HG03457 (cell line): ENCODE results near the gene PREB.

Experiments
- ATAC-seq: cut with Tn5 transposase; IDR thresholded peaks from one replicate; pipeline ENCODE4 v1.9.1; 2021; ENCODE audit warnings: moderate number of reproducible peaks; ENCODE audit not compliant: unreplicated experiment

The PREB gene

DNA sequence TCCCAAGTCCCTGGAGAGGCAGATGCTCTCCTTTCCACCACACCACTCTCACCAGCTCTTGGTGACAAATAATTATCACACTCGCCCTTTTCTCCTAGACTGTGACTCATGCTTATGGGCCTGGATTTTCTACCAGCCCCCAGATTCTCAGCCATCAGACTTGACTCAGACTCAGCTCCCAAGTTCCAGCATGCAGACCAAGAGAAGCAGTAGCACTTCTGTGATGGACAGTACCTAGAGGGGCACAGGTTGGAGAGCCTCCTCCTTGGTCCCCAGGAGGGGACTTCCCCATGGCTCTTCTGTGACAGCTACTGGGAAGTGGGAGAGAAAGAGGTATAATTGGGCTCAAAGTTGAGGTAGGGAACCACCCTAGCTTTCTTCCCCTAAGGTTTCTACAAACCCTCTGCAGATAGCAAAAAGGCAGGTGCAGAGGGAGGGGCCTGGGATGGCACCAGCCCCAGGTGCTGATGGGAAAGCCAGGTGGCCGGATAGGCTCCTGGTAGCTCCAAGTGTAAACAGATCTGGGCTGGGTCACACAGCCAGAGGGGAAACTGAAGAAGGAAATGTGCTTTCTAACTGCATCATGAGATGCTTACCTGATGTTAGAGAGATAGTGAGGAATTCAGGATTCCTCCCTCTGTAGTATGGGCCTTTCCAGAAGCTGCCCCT lies 18.5 kb upstream of the PREB start:
- no peak for ATAC-seq

DNA sequence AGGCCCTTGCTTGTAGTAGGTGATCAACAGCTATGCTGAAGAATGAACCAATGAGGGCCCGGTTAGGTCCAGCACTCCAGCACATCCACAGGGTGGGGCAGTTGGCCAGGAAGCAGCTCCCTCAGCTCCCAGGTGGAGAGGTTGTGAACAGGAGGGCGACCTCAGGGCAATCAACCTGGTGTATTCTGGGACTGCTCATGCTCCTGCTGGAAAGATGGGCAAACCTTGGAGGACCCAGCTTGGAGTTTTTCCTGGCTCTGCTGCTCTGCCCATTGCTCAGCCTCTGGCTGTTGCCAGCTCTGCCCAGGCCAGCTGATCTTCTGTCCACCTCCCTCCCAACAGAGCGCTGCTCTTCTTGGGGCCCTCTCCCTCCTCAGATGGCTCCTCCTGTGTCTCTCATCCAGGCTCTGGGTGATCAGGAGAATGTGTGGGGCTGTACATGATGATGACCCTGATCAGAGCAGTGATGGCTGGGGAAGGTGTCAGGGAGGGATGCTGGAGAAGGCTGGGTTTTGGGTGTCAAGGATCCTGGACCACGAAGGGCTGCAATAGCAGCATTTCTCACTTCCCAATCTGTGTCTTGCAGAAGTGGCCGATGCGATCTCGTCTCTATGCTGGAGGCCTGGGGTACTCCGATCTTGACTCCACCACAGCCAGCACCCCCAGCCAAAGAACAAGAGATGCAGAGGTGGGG lies 17.8 kb upstream of the PREB start:
- ATAC-seq, result no peak

DNA sequence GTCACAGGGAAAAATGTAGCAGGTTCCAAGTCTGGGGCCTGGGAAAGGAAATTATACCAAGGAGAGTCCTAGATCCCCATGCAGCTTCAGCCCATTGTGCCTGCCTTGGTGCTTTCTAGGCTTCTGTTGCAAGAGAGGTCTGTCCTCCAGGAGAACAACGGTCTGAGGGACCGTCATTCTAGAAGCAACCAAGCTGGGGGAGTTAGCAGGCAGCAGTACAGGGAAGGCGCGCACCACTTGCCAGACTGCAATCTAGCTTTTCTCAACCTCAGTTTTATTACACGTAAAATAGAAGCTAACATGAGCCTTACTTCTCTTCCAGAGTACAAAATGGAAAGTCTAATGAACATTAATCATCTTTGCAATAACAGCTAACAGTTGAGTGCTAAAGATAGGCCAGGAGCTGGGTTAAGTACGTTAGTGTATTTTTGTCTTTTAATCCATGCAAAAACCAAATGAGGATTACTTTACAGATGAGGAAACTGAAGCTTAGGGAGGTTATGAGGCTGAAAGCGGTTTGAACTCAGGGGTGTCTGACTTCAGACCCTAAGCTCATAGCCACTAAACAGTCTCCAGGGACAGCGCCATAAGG lies 16.3 kb upstream of the PREB start:
- no peak for ATAC-seq

DNA sequence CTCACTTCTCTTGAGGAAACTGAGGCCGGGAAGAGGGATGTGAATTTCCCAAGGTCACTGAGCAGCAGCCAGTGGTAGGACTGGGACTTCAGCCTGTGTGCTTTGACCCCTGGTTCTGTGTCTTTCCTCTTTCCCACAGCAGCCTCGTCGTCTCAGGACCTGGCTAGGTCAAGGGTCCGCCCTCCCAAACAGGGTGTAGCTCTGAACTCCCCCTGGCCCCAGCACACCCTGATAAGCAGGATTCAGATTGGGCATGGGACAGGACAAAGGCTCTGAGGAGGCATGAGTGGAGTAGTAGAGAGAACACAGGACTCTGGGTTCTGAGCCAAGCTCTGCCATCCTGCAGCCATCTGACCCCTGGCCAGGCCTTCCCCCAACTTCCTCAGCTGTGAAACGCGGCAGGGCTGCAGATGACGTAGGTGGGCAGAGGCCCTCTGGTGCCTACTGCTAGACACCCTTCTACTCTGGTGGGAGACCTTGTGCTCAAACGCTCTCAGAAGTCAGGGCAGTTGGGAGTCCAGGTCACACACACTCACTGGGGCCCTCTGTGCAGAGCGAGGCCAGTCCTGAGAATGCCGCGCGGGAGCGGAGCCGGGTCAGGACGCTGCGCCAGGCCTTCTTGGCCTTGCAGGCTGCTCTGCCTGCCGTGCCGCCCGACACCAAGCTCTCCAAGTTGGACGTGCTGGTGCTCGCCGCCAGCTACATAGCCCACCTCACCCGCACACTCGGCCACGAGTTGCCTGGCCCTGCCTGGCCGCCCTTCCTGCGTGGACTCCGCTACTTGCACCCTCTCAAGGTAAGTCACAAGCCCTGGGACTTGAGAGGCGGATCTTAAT lies 15.4 kb upstream of the PREB start:
- no peak for ATAC-seq

DNA sequence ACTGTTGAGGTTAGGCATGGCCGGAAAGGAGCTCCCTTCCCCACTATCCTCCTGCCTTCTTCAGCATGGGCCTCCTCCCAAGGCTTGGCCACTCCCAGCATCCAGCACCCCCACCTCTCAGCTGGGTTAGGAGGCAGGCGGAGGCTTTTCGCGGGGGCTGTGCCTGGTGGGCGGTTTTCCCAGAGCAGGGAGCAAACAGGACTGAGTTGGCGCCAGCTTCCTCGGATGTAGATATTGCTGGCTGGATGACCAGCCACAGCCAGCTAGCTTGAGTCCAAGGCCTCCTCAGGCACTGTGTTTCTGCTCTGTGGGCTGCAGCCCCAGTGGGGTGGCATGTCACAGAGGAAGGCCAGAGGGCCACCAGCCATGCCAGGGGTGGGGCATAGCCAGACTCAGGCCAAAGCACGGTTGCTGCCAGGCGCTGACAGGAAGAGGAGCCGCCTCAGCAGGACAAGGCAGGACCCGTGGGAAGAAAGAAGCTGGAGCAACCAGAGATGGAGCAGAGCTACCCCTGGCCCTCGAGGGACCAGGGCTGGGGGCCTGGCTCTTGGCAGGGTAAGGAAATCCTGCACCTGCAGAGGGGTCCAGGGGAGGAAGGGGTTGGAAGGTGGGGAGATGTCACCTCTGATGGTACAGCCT lies 14.5 kb upstream of the PREB start, which contains the start of gene TCF23:
TSS of gene TCF23 (plus strand) at position 204 of the 639 bp plus-strand sequence. CDS start at position 334, 130 bp downstream.
- ATAC-seq, result no peak

DNA sequence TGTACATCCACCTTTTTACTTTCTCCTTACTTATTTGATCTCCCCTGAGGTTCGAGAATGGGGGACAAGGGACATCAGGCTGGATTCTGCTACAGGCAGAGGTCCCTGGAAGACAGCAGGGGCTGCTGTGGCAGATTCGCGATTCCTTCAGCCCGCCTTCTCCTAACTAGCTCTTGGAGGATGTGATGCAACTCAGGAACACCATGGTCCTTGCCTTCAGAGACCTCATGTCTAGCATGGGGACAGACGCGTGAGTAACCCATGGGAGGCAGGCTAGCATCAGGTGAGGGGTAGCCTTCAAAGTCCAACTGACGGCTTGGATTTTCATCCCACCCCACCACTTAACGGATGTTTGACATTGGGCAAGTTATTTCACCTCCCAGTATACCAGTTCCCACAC lies 13.5 kb upstream of the PREB start:
- ATAC-seq, result no peak

DNA sequence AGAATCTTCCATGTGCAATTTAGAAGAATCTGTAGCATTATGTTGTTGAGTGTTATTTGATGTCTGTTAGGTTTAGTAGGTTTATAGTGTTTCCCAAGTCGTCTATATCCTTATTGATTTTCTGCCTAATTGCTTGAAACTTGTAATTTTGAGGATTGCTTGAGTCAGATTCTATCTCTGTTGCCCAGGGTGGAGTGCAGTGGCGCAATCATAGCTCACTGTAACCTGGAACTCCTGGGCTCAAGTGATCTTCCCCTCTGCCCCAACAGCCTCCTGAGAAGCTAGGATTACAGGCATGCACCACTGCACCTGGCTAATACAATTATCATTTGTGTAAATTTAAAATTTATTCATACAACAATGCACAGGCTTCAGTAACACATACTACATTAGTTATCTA lies 11.2 kb upstream of the PREB start:
- no peak for ATAC-seq

DNA sequence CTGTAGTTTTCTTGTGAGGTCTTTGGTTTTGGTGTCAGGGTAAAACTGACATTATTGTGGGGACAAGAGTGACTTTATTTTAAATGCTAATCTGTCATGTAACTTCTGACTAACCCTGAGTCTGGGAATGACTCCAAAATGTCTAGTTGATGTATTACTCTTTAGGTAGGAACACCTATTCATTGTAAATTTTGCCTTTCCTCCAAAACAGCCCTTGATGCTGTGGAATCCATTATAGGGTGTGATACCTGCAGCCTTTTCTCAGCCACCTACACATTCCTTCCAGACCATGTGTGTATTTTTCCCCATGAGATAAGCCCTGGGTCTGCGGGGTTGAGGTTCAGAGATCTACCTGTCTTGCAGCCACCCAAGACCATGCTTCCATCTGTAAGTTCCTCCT lies 8.8 kb upstream of the PREB start:
- ATAC-seq, result no peak

DNA sequence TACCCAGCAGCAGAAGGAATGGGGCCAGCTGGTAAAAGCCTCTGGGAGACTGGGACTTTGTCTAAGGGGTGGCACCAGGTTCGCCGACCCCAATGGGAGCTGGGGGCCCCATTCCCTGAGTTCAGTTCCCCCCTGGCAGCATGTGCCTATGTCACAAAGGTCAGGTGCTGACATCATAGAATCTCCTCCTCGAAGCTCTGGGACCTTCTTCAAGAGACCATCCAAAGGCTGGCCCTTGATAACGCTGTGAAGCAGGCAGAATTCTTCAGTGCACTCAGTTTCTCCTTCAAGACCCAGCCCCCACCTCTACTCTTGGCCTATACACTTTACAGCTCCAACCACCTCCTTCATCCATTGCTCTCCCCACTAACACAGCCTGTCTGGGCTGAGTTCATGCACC lies 4.9 kb upstream of the PREB start, which contains the start of gene PRR30:
TSS of gene PRR30 (minus strand) at position 101 of the 400 bp plus-strand sequence. CDS start 1,081 bp downstream, outside the sequence.
- no peak for ATAC-seq

DNA sequence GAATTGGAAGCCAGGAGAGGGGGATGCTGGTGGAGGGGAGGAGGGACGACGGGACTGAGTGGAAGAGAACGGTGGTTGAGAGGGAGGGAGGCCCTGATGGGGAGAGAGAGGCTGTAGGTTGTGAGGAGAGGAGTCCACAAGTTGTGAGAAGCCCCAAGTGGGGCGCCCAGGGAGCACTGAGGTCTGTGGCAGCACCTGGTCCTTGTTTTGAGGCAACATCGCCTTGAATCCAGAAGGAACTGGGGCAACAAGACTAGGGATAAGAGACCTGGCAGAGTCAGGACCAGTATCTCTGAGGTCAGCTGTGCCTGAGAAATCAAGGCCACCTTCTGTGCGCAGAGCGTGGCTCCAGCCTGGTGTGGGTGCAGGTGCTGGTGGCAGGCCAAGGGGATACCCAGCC lies 3.7 kb upstream of the PREB start:
- no peak for ATAC-seq

DNA sequence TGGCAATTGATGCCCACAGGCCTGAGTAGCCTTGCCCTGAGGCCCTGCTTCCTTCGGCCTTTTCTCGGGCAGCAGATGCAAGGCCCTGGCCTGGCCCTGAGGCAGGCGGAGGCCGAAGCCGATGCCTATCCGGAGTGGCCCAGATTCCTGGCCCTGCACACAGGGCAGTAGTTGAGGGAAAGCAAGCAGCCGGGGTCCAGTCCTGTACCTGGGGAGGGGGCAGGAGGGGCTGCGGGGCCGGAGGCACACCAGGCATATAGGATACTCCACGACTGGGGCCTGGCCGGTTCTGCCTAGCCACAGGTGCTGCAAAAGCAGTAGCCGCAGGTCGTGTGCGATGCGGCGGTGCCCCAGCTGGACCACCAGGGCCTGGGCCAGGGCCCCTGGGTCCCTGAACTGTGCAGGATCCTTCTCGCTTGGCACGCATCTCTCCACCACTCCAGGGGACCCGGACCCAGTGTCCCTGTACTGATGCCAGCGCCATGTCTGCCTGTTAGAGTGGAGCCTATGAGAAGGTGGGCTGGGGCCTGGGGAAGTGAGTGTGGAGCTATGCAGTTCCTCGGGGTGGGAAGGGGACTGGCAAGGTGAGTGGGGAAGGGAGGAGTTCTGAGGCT lies 3.0 kb upstream of the PREB start:
- no peak for ATAC-seq

DNA sequence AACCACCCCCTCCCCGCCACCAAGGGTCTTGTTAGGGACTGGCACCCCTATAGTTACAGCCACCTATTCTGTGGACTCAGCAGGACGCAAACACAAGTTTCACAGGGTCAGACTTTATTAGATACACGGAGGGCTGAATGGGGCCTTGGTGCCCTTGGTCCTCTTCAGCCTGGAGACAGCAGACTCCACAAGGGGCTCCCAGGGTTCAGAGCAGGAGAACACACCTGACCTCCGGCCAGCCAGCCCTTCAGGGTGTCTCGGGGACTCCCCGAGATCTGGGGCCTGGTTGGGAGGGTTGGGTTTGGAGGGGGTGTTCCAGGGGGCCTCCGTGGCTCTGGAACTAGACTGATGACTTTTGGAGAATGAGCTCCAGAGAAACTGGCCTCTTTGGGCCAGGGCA lies 2.3 kb upstream of the PREB start:
- no peak for ATAC-seq

DNA sequence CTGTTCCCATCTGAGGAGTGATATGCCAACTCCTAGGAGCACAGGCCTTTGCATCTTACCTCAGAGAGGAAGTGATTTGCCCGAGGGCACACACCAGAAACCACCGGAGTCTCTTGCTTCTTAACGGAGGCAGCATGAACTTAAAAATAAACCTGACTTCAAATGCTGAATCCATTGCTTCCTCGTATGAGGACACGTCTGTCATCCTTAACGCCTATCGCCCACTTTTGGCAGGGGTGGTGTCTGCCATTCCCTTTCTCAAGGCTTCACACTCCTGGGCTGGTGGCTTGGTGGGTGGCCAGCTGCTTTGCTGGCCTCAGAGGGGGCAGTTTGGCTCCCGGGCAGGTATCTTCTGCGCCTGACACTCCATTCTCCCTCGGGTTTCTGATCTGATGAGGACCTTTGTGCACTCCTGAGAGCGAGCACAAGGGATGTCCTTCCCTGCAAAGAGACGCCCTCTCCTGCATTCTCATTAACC lies 1.1 kb upstream of the PREB start:
- ATAC-seq, result no peak

DNA sequence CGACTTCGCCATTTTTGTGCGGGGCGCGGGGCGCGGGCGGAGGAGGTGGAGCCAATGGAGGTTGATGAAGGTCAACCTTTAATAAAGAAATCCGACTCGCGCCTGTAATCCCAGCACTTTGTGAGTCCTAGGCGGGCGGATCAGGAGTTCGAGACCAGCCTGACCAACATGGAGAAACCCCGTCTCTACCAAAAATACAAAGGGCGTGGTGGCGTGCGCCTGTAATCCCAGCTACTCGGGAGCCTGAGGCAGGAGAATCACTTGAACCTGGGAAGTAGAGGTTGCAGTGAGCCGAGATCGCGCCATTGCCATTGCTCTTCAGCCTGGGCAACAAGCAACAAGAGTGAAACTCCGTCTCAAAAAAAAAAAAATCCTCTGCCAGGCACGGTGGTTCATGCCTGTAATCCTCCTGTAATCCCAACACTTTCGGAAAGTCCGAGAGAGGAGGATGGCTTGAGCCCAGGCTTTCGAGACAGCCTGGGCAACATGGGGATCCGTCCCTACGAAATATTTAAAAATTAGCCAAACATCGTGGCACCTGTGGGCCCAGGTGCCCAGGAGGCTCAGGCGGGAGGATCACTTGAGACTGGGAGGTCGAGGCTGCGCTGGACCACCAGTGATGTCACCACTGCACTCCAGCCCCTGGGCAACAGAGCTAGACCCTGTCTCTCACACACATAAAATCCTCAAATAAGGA lies 493 bp upstream of the PREB start:
- ATAC-seq, result no peak

DNA sequence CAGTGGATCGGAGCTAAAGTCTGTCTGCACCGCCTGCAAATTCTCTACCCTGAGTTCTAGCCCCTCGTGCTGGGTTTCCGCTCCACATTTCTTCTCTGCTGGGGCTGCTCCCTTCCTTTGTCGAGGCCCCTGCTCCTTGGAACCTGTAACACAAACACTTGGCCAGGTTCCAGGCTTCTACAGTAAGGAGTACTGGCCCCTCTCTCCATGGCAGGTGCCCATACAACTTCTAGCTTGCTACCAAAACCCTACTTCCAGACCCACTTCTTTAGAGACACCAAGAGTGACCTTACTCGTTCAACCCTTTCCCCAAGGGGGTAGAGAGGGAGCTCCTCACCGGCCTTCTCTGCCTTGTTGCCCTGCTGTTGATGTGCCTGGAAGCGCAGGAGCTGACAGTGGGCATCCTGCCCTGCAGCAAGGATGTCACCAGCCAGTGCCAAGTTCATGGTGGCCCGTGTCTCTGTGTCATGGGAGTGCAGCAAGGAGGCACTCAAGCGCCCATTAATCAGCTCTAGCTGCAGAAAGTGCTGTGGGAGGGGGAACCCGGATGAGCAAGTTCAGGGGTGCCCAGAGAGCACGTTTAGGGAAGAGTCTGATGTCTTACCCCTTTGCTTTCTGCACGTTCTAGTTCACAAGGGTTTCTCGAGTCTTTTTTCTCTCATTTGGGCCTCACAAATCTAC lies 1.1 kb downstream of the PREB start:
- ATAC-seq, result no peak

DNA sequence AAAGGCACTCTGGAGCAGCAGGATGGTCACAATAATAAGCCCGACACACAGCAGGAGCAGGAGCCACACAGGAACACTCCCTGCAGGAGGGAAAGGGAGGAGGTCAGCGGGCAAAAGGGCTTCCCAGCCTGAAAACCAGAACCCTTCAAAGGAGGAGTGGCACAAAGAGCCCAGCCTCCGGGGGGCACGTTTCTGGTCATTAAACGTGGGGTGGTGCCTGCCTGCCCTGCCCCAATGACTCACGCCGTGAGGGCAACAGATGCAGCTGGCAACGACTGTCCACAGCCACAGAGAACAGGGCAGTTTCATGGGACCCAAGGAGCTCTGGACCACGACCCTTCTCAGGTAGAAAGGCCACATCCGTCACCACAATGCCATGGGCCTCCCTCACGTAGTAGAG lies 3.0 kb downstream of the PREB start:
- no peak for ATAC-seq

DNA sequence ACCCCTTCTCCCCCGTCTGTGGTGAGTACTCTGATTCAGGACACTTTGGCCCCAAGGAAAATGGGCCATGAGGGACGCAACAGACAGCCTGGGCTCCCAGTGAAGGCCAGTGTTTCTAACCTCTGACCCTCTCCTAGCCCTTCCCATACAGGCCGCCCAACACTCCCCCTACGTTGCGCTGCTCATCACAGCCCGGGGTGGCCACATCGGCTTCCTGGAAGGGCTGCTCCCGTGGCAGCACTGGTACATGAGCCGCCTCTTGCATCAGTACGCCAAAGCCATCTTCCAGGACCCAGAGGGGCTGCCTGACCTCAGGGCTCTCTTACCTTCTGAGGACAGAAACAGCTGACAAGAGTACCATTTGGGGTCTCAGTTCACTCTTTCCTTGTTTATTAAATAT lies 4.0 kb downstream of the PREB start:
- no peak for ATAC-seq

DNA sequence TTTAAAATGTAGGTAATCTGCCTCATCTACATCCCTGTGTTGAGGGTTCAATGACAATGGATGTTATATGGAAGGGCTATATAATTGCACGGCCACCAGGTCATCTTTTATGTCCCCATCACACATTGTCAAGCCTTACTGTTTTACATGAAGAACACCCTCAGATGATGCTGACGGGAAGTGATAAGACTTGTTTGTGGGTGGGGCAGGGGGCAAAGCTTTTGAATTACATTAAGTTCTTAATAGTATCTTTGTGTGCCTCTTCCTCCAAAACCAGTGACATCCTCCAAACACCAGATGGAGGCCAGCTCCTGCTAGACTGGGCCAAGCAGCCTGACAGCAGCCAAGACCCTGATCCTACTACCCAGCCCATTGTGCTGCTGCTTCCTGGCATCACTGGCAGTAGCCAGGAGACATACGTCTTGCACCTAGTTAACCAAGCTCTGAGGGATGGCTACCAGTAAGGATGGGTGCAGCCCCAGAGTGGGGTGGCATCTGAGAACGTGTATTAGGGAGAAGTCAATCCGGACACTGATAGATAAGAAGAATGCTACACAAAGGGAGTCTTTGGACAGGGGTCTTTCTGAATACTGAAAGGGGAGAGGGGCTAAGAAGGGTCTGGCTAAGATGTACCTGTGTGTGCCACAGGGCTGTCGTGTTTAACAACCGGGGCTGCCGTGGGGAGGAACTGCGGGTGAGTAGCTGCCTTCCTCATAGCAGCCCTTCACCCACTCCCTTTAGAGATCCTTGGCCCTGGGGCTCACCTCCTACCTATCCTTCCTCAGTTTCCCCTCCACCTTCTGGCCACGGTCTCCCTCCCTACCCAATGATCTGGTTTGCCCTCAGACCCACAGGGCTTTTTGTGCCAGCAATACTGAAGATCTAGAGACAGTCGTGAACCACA lies 5.5 kb downstream of the PREB start:
- no peak for ATAC-seq
